Aorta (tissue), 5 donors: Measurements from ENCODE around the gene ITIH2. TPM values are rescaled to one million over a fixed set of nuclear protein-coding genes. Genes with fewer than 3 reads are reported as not detected.
"Not testable (repeated sequence)": the region's sequence is repeated elsewhere in the genome, so short reads cannot be mapped to it uniquely, and the experiment has no call there.

Source experiments
- ATAC-seq: fragments of 200-7000 bp; cut with Tn5 transposase; one replicate; pipeline ENCODE4 v1.9.1; 2022; ENCODE audit warnings: moderate library complexity; ENCODE audit not compliant: low FRiP score
- DNase-seq, 2 donors: peaks; one replicate each; pipeline ENCODE4 v3.0.0-alpha.2; 2020
- H3K27ac ChIP-seq, 2 donors: one replicate each; pipeline ENCODE4 v1.5.1; 2013; ENCODE audit warnings: low read length in 2 of 2, mild to moderate bottlenecking in 2 of 2, moderate library complexity in 2 of 2, control low read depth in 1 of 2, inconsistent platforms in 1 of 2, low read depth in 1 of 2
- H3K27me3 ChIP-seq, 2 donors: one replicate each; pipeline ENCODE4 v1.6.1; 2013; ENCODE audit warnings: control low read depth in 1 of 2, low read length in 1 of 2, mild to moderate bottlenecking in 1 of 2, moderate library complexity in 1 of 2; ENCODE audit not compliant: insufficient read depth in 2 of 2, control insufficient read depth in 1 of 2
- H3K36me3 ChIP-seq, 2 donors: one replicate each; pipeline ENCODE4 v1.6.1; 2013; ENCODE audit warnings: control low read depth in 1 of 2, low read length in 1 of 2, mild to moderate bottlenecking in 1 of 2; ENCODE audit not compliant: insufficient read depth in 2 of 2, control insufficient read depth in 1 of 2
- H3K4me1 ChIP-seq, 2 donors: one replicate each; pipeline ENCODE4 v1.6.1; 2013; ENCODE audit warnings: low read length in 2 of 2, control low read depth in 1 of 2, mild to moderate bottlenecking in 1 of 2, moderate library complexity in 1 of 2; ENCODE audit not compliant: insufficient read depth in 2 of 2, control insufficient read depth in 1 of 2
- H3K4me3 ChIP-seq, 2 donors: one replicate each; pipeline ENCODE4 v1.5.1; 2013; ENCODE audit warnings: low read length in 2 of 2, control low read depth in 1 of 2, mild to moderate bottlenecking in 1 of 2
- H3K9me3 ChIP-seq: one replicate; pipeline ENCODE4 v1.6.1; 2013; ENCODE audit warnings: mild to moderate bottlenecking, low read length; ENCODE audit not compliant: control insufficient read depth
- WGBS, 2 donors: extraction: QIAGEN DNeasy Blood & Tissue Kit; methylation state at CpG; one replicate each; pipeline ENCODE4 v1.1.7; 2013; 5-methylcytosine and 5-hydroxymethylcytosine counted together
- intact Hi-C, 2 donors: fragments of 100-400 bp; cut with DNase I; formaldehyde crosslinking; loops; one replicate each; pipeline versions ENCODE4 v1.14.2 to v1.15.0; 2022
- polyA plus RNA-seq, 2 donors: library from polyadenylated mRNA; stranded (reverse); fragments of 200-250 nt; gene quantifications; one replicate each; pipeline ENCODE4 v1.2.3, GENCODE V29; 2013
- total RNA-seq, 2 donors: library from RNA; stranded (reverse); fragmentation: NEBNext Ultra II Directional; extraction: Animal tissue kit (Norgen Biotek cat#: 25700); gene quantifications; one replicate each; pipeline ENCODE4 v1.2.1, GENCODE V29; 2021
- donor health status: healthy with polysubstance abuse.
- donor health status: Bipolar disorder and iron deficiency.
- donor health status: DM: no; HTN: no; CAD: no.
- donor health status: DM: no; HTN: no; CAD: no.
- donor health status: DM: yes; HTN: yes; CAD: no.

Gene ITIH2
- total and polyA plus RNA-seq, 4 donors: 0.10 to 0.48 TPM; not detected in 2

DNA sequence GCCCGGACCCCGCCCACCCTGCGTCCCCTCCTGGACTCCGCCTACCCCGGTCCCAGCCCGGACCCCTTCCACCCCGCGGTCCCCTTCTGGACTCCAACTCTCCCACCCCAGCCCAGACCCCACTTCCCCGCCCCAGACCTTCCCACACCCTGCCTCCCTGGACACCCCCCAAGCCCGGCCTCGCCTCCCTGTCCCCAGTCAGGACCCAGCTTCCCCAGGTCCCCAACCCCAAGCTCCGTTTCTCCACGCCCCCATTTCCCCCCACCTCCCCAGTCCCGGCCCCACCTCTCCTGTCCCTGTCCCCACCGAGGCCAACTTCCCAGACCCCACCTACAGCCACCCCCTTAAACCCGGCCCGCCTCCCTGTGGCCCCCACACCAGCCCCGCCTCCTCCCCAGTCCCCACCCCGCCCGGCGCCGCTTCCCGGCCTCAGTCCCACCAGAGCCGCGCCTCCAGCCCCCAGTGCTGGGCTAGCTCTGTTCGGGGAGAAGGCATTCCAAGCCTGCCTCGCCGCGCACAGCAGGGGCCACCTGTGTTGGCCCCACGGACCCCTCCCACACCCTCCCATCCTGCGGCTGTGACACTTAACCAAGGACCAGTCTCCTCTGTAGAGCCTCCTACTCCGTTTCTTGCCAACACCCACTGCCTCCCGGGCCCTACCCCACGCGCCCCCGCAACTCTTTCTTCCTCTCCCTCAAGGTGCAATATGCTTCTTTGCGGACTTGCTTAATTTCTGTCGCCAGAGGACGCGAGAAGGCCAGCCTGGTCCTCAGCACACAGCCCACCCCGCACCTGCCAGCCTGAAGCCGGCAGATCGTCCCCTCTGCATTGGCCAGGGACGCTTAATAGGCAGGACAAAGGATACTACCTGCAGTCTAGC, 35.6 kb upstream of the ITIH2 start:
- H3K9me3 ChIP-seq: no peaks in the 10 kb centered on the region
- peak overlapping the region in 1 of 2 donors; percentile 99 for H3K4me3 ChIP-seq
- H3K36me3 ChIP-seq: no peaks in the 10 kb centered on the region
- peaks cover 0 to 3% of the 10 kb centered on the region in 2 donors for H3K4me1 ChIP-seq
- H3K27ac ChIP-seq: peak overlapping the region in 1 of 2 donors; percentile 4
- 3 to 4% methylated on average over 33 to 43 of the region's 44 CpGs for WGBS, 2 donors
- DNase-seq (peak; percentile 46 to 75), ATAC-seq (peak; percentile 63)
- intact Hi-C loops: no loop called here
- H3K27me3 ChIP-seq: no peaks in the 10 kb centered on the region

DNA sequence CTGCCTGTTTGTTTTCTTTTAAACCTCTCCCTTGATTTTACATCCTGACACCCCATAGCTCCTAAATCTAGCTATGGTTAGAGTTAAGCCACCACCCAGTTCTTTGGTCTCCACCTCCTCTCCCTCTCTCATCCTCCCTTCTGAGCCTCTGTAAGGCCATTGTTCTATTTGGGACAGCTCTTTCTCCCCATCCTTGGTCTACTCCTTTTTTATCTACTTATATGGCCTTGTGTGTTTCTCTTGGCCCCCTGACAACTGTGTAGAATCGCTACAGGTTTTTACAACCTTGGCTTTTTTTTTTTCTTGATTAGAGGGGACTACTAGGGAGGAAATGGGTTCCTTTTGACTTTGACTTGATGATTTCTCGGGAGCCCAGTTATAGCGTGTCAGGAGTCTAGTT, 33.0 kb upstream of the ITIH2 start:
- no peak for ATAC-seq
- intact Hi-C loops: no loop called here
- Histone ChIP-seq H3K4me3 (no peak overlapping the region), H3K27me3 (peaks cover 0 to 3% of the 10 kb centered on the region in 2 donors), H3K4me1 (peaks cover 0 to 3% of the 10 kb centered on the region in 2 donors), H3K36me3 (no peaks in the 10 kb centered on the region), H3K27ac (no peak overlapping the region), H3K9me3 (no peaks in the 10 kb centered on the region)
- 63 to 66% methylated on average over 3 of the region's 3 CpGs for WGBS, 2 donors
- no peak for DNase-seq

DNA sequence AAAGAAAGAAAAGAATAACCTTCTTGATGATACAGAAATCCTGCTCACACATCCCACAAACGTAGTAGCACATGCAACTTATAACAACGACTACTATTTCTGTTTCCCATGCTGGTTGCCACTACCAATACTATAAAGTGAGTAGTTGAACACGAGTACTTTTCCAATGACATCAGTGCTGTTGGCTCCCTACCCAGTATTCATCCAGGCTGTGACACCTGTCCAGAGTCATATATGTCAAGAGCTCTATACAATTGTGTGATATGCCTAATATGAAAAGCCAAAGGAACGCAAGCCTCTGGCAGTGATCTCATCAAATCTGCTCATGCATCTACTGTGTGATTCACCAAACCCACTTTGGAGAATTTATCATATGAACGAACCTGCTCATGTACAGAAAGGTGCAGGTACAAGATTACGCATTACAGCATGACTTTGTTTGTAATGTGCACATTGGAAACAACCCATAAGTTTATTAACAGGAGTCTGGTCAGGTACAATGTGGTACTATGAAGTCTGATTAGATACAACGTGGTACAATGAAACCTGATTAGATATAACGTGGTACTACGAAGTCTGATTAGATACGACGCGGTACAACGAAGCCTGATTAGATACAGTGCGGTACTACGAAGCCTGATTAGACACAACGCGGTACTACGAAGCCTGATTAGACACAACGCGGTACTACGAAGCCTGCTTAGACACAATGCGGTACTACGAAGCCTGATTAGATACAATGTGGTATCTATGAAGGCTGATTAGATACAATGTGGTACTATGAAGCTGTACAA, 30.6 kb upstream of the ITIH2 start:
- Histone ChIP-seq H3K36me3 (no peaks in the 10 kb centered on the region), H3K27ac (no peak overlapping the region), H3K27me3 (peaks cover 0 to 3% of the 10 kb centered on the region in 2 donors), H3K9me3 (no peaks in the 10 kb centered on the region), H3K4me3 (no peak overlapping the region), H3K4me1 (no peaks in the 10 kb centered on the region)
- 76 to 86% methylated on average over 23 of the region's 23 CpGs for WGBS, 2 donors
- intact Hi-C loops: no loop called here
- ATAC-seq: no peak
- DNase-seq: no peak

DNA sequence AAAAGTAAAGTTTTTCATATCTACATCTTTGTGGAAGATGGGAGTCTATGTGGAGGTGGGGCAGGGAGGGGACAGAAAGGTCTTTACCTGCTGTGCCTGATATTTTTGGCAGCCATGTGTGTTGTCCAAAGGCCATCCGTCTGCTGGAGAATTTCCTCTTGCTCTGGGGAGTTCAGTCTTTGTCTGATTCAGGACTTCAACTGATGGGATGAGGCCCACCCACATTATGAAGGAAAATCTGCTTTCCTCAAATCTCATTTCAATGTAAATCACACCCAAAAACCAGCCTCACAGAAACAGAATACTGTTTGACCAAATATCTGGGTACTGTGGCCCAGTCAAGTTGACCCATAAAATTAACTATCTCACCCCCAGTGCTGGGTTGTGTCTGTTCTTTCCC, 23.9 kb upstream of the ITIH2 start:
- DNase-seq: no peak
- intact Hi-C loops: no loop called here
- ATAC-seq: no peak

DNA sequence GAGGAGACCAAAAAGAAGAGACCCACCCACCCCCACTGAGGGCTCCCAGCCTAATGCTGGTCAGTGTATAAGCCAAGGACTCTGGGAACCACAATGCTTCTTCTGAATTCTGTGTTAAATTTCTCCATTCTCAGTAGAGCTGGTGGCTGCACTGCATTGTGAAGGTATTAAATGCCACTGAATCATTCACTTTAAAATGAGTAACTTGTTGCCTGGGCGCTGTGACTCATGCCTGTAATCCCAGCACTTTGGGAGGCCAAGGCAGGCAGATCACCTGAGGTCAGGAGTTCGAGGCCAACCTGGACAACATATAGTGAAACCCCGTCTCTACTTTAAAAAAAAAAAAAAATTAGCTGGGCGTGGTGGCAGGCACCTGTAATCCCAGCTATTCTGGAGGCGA, 23.0 kb upstream of the ITIH2 start:
- H3K27ac ChIP-seq, H3K9me3 ChIP-seq, ATAC-seq, H3K27me3 ChIP-seq, H3K4me3 ChIP-seq, DNase-seq, H3K4me1 ChIP-seq, H3K36me3 ChIP-seq: not testable (repeated sequence)
- intact Hi-C loops: loop anchor here in 1 of 2 donors (10.0 kb wide), 1 partner anchor 75 kb away; no protein-coding TSS in a partner anchor
- WGBS, 2 donors: 69 to 73% methylated on average over 5 of the region's 5 CpGs

More for the DNA sequence above, 23.9 kb upstream of the ITIH2 start:
- WGBS, 2 donors: 46 to 64% methylated on average over 1 of the region's 1 CpG
- no peak overlapping the region for H3K4me3 ChIP-seq
- H3K9me3 ChIP-seq: no peaks in the 10 kb centered on the region
- H3K27me3 ChIP-seq: no peaks in the 10 kb centered on the region
- no peaks in the 10 kb centered on the region for H3K36me3 ChIP-seq
- no peak overlapping the region for H3K27ac ChIP-seq
- H3K4me1 ChIP-seq: no peaks in the 10 kb centered on the region

DNA sequence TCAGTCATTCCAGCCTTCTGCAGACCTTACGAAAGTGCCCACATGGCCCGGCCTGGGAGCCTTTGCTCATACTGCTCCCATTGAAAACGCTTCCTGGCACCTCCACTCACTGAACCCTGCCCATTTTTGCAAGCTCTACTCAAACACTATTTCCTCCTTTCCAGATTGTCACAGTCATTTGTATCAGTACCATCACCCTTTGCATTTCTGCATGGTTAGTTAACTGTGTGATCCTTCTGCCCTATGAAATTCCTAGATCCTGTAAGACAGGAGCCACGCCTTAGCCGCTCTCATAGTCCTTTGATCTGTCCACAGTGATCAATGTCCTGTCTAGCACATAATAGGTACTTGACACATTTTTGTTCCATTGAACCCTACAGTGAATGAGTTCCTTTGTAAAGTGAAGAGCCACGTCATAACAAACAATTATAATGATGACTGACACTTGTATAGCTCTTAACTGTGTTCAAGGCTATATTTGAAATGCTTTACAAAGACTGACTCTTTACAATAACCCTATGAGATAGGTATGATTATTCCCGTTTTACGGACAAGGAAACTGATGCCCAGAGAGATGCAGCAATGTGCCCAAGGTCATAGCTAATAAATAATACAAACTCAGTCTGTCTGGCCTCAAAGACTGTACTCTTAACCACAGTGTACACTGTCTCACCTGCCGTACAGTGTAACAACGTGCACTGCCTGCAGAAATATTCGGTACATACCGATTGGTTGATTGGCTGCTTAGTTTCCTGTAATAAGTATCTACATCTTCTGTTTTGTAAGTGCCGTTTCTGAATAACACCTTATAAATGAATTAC, 16.6 kb upstream of the ITIH2 start:
- H3K27ac ChIP-seq: no peak overlapping the region
- DNase-seq: no peak
- H3K4me1 ChIP-seq: no peaks in the 10 kb centered on the region
- WGBS, 2 donors: 69 to 72% methylated on average over 13 of the region's 13 CpGs
- H3K4me3 ChIP-seq: no peak overlapping the region
- H3K36me3 ChIP-seq: no peaks in the 10 kb centered on the region
- ATAC-seq: no peak
- intact Hi-C loops: loop anchor here (2.0 to 10.0 kb wide), 2 partner anchors 82 to 162 kb away; no protein-coding TSS in a partner anchor
- H3K9me3 ChIP-seq: no peaks in the 10 kb centered on the region
- H3K27me3 ChIP-seq: no peaks in the 10 kb centered on the region

DNA sequence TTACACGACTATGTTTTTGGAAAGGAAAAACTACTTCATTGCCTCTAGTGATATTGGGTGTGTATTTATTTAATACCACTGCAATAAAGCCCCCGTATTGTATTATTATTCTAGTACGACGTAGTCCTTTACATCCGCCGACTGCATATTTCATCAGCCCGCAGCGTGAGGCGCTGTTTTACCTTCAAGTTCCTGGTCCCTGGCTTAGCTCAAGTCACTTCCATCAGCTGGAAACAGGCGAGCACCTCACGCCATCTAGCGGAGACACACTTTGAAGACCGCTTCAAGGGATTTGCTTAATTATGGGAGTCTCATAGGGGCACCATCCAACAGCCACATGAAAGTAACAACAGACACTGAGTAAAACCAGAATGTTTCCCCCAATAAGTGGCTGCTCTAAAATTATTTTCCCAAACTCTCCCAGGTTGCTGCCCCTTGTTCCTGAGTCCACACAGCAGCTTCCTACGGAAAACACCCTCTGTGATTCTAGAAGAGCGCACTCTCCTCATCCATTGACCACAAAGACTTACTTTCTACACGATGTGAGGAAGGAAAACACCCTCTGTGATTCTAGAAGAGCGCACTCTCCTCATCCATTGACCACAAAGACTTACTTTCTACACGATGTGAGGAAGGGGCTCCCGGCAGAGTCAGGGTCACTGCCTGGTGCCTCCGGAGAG, 15.7 kb upstream of the ITIH2 start:
- no peaks in the 10 kb centered on the region for H3K4me1 ChIP-seq
- H3K4me3 ChIP-seq: no peak overlapping the region
- DNase-seq (peak; percentile 87), ATAC-seq (peak; percentile 89)
- H3K27me3 ChIP-seq: no peaks in the 10 kb centered on the region
- no peak overlapping the region for H3K27ac ChIP-seq
- no peaks in the 10 kb centered on the region for H3K36me3 ChIP-seq
- 22 to 23% methylated on average over 20 of the region's 20 CpGs for WGBS, 2 donors
- intact Hi-C loops: loop anchor here (2.0 to 10.0 kb wide), 2 partner anchors 83 to 163 kb away; no protein-coding TSS in a partner anchor
- H3K9me3 ChIP-seq: no peaks in the 10 kb centered on the region

DNA sequence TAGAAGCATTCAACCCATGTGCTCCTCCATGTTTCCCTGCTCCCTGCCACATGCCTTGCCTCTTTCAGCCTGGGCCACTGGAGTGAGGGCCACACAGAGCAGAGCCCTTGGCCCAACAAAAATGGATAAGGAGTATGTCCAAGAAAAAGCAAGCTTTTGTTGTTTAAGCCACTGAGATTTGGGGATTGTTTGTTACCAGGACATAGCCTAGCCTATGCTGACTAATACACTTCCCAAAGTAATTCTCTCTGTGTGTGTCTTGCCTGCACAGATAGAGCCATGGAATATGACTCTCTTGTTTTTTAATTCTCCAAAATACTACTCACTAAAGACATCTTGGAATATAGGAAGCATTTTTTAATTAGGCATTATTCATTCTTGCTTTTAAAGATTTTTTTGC, 13.5 kb upstream of the ITIH2 start:
- H3K36me3 ChIP-seq: no peaks in the 10 kb centered on the region
- DNase-seq: no peak
- H3K27me3 ChIP-seq: no peaks in the 10 kb centered on the region
- no peak overlapping the region for H3K4me3 ChIP-seq
- H3K27ac ChIP-seq: no peak overlapping the region
- H3K9me3 ChIP-seq: no peaks in the 10 kb centered on the region
- intact Hi-C loops: loop anchor here in 1 of 2 donors (10.0 kb wide), 1 partner anchor 85 kb away; no protein-coding TSS in a partner anchor
- no peaks in the 10 kb centered on the region for H3K4me1 ChIP-seq
- no peak for ATAC-seq
